ENCODE measurements around the gene PCBP3. TPM values are rescaled to one million over a fixed set of nuclear protein-coding genes. Genes with fewer than 3 reads are reported as not detected.
A peak's percentile ranks its signal among the peaks of the same experiment; 100 is the strongest.
"Not testable (repeated sequence)": the region's sequence is repeated elsewhere in the genome, so short reads cannot be mapped to it uniquely, and the experiment has no call there.

The PCBP3 gene
- total RNA-seq, 1 donor from 2014 or later, result 0.72 TPM

DNA sequence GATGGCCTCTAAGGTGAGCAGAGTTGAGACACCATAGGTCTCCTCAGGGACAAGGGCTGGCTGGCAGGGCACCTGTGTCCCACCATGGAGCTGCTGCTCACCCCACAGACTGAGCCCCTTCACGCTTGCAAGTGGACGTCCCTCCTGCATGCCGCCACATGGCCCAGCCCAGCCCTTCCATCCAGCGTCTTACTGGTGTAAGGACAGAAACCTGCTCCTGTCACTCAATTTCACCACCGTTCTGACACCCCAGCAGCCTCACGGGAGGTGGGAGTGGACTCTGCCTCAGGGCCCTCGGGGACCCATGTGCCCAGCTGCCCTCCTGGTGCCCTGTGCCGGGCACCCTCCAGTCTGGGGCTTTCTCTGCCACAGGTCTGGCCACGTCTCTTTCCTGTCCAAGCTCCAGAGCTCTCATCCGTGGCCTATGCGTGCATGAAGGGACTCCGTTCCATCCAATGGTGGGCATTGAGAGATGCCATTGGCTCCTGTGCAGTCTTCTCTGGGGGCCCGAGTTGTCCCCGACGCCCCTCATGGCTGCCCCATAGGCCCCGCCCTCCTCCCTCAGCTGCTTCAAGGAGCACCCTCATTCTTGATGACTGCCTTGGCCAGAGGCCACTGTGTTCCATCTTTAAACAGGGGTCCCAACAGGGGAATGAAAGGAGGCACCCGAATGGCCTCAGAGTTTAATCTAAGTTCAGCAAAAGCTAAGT, 295.4 kb downstream of the PCBP3 start:
- ATAC-seq, result no peak

DNA sequence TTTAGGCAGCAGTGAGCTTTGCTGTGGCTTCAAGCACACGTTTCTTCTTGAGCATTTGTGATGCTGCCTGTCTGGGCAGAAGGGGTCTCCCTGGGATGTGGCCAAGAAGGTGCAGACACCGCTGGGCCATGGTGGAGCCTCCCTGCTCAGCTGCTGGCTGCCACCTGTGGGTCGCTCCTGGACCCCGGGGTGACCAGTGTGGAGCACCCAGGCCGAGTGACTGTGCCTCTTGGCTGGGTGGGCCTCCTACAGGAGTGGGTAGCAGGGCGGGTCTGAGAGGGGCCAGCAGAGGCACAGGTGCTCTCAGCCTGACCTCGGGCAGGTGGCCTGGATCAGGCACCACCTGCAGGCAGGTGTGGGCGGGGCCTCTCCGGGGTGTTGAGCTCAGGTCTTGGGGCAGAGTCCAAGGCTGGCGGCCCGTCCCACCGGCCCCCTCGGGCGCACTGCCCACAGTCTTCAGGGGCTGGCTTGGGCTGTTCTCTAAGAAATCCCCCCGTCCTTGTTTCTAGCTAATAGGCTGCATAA, 296.1 kb downstream of the PCBP3 start:
- ATAC-seq, result no peak

DNA sequence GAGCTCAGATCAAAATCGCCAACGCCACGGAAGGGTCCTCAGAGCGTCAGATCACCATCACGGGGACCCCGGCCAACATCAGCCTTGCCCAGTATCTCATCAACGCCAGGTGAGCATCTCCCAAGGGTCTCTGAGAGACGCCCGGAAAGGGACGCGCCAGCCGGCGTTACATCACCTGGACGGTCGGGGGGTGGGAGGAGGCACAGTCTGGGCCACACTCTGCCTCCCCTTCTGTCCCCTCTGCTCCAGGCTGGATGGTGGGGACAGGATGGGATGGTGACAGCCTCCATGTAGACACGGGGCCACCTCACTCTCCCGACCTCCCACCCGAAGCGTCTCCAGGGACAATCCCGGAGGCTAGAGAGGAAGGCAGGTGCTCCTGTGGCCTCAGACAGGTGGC, 296.6 kb downstream of the PCBP3 start:
- no peak for ATAC-seq

DNA sequence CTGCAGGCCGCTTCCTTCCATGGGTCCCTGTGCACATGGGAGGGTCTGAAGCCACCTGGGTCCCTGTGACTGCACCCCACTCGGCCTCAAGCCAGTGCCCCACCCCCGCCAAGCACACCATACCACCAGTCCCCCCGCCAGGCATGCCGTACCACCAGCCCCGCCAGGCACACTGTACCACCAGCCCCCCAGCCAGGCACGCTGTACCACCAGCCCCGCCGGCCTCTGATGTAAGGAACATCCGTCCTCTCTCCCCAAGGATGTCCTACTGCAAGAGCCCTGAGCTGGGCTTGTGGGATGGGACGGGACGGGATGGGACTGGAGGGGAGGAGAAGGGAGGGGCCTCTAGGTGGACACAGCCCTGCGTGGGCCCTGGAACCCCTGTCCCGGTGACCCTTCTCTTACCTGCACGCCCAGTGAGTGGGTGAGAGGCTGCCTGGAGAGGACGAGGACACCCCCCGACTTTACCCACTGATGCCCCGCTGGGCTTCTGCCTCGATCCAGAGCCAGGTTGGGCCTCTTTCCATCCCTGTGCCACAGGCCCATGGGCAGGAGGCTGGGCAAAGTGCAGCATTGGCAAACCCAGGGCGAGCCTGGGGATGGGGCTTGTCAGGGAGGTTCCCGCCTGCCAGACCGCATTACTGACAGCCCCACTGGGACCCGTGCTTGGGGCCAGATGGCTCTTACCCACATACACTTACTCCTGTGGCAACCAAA, 297.3 kb downstream of the PCBP3 start:
- ATAC-seq, result no peak

DNA sequence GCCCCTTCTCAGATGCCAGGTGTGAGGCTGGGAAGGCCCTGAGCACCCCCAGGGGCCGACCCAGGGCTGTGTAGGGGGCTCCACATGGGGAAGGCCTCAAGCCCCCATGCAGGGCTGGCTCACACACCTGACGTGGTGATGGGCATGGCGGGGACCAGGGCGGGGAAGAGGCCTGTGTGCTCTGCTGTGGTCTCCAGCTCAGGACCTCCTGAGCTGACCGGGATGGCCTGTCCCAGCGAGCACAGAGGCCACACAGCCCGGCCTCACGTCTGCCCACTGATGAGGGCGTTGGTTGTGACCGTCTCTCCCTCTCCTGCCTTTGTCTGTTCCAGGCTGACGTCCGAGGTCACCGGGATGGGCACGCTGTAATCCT, 297.8 kb downstream of the PCBP3 start:
- ATAC-seq, result no peak

DNA sequence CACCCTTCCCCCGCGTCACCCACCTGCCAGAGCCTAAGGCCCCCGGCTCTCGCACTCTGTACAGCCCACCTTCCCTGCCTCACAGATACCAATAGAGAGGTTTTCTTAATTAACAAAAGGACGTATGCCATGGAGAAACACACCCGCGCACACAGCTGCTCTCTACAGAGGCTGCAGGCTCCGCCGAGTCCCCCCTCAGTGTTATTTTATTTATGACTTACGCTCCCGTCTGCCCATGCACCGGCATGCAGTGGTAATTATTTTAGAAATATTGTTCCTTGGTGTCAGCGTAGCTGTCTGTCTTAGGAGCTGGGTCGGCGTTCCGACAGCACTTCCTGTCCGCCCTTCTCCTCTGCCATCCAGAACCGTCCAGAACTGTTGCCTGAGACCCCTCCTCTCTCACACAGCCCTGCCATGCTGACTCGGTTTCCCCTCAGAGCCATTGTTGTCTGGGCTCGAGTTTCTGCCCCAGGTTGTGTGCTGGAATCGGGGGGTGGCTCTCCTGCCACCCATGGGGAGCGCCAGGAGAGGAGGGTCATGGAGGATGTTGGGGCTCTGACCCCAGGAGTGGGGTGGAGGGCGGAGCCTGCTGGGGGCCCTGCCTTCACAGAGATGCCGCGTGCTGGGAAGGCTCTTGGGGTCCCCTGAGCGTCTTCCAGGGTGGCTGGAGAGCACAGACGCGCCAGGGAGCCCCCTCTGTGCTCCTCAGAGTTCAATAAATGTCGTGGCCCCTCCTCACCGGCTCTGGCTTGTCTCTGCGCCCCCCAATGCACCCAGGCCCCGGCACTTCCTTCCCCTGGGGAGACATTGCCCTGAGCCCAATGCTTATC, 298.4 kb downstream of the PCBP3 start:
- ATAC-seq, result no peak

DNA sequence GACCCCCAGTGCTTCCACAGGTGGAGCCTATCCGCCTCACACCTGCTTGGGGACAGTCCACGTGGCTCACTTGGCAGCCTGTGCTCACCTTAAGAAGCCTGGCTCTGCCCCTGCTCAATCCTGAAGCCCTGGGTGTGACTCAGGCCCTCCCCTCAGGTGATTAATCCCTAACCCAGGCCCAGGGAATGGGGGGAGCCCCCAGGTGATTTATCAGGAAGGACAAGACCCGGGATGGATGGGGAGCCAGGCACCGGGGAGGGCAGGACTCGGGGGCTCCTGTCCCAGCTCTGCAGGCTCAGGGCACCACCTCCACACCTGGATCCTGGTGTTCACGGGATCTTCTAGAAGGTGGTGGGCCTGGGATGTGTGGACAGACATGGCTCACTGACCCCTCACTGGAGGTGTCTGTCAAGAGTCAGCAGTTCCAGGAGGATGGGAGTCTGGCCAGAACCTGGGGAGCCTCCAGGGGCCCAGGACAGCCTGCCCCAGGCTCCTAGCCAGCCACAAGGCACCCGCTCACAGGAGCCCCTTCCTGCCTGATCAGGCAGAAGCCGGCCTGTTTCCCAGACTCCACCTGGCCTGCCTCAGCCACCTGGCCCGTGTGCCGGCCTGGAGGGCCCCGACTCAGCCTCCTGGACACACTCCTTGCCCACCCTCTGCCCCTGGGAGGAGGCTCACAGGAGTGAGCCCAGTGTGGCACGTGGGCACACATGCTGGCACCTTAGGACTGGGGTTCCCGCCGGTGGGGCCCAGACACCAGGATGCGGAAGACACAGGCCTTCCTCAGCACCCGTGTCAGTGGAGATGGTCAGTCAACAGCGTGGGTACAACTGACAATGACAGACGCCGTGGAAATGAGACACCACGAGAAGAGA, 299.5 kb downstream of the PCBP3 start:
- no peak for ATAC-seq

DNA sequence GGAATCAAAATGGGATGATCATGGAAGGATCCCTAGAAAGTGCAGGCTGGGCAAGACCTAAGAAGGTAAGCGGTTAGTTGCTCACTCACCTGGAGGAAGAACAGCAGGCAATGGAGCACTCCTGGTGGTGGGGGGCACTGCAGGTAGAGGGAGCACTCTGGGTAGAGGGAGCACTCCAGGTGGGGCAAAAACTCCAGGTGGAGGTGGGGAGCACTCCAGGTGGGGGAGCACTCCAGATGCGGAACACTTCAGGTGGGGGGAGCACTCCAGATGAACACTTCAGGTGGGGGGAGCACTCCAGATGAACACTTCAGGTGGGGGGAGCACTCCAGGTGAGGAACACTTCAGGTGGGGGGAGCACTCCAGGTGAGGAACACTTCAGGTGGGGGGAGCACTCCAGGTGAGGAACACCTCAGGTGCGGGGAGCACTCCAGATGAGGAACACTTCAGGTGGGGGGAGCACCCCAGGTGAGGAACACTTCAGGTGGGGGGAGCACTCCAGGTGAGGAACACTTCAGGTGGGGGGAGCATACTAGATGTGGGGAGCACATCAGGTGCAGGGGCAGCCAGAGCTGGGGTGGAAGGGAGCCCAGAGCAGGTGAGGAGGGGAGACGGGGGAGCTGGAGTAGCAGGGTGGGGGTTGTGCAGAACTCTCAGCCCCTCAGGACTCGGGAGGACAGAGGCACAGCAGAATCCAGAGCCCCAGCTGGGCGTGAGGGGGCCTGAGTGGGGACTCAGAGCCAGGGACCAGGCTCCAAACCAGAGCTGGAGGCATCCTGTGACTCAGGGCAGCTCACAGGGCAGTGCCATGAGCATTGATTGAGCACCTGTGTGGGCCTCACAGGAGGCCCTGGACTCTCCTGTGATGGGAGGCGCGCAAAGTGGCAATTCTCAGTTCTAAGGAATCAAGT, 300.4 kb downstream of the PCBP3 start:
- ATAC-seq, result no peak

DNA sequence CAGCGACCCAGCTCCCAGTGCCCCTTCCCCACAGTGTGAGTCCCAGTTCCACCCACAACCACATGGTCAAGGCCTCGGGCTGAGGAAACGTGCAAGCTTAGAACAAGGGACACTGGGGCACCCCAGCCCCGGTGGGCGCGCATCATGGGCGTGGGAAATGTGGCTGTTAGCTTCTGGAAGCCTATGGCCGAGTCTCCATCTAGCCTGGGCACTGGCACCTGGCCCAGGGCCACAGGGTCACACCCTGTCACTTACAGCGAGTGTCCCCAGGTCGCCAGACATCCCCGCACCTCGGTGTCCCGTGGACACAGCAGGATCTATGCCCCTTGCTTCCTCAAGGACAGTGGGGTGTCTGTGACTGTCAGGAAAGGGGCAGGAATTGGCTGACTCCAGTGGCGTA, 301.1 kb downstream of the PCBP3 start:
- ATAC-seq, result no peak

DNA sequence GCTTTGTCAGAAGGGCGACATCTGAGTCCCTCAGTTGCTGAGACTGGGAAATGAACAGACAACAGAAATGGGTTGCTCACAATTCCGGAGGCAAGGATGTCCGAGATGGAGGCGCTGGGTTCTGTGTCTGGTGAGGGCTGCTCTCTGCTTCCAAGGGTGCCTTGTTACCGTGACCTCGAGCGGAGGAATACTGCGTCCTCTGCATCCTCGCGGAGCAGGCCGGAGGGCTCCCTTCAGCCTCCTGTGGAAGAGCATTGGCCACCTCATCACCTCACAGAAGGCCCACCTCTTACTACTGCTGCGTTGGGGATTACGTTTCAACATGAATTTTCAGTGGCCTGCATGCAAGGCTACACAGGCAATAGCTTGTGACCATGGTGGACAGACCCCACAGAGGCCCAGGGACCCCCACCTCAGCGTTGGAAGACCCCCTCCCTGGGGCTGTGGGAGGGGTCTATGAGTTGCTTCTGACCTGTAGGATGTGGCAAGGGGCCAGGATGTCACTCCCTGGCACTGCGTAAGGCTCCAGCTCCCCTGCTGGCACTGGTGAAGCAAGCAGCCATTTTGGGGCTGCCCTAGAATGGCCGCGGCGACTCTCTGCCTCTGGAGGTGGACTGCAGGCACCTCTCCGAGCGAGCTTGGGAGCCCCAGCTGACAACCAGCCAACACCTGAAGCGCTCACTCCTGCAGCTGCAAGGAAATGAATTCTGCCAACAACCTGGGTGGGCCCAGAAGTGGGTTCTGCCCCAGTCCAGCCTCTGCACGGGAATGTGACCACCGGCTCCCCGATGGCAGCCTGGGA, 301.7 kb downstream of the PCBP3 start:
- ATAC-seq, result no peak

DNA sequence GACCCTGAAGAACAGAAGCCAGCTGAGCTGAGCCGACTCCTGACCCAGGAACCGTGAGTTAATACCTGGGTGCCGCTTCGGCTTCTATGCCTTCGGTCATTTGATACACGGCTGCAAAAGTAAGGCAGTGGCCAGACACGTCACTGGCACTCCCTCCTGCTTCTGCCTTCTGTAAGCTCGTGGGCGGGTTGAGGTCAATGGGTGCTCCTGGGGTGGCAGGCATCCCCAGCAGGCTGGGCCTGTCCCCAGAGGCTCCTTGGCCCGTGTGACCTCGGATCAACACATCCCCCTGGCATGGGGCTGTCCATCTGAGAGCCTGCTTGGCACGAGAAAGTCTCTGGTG, 302.3 kb downstream of the PCBP3 start:
- no peak for ATAC-seq

DNA sequence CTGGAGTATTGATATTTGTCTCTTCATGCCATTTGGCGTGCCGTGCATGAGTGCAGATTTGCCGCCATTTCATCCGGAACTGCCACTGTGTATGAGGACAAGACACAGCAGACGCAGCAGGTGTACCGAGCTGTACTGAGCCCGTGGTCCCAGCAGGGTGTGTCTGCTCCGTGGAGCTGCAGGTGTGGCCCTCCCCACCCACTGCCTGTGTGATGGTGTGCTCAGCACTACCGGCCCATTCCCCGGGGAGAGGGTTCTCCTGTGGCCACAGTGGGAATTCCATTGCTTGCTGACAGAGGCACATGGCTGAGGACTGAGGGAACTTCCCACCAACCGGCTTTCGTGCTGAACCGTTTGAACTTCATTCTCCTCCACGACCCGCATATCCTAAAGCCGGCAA, 303.8 kb downstream of the PCBP3 start:
- no peak for ATAC-seq

DNA sequence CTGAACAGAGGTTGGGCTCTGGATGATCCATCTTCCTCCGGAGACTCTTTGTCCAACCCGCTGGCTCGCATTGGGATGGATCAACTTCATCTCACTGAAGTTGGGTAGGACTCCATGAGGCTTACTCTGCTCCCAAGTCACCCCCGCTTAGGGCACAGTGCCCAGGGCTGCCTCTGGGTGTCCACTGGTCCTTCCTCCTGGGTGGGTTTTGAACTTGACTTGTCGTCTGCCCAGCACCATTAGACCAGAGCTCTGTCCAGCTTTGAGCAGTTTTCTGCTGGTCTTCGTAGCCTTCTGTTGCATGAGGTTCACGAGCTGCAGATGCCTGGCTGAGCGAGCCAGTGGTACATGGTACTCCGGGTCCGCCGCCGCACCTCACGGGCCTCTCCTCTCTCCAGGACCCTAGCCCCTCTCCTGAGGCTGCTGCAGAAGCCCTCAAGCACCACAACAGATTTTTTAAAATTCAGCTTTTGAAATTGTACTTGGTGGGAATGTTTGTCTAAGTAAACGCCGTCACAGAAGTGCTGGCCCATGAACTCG, 304.3 kb downstream of the PCBP3 start:
- no peak for ATAC-seq

DNA sequence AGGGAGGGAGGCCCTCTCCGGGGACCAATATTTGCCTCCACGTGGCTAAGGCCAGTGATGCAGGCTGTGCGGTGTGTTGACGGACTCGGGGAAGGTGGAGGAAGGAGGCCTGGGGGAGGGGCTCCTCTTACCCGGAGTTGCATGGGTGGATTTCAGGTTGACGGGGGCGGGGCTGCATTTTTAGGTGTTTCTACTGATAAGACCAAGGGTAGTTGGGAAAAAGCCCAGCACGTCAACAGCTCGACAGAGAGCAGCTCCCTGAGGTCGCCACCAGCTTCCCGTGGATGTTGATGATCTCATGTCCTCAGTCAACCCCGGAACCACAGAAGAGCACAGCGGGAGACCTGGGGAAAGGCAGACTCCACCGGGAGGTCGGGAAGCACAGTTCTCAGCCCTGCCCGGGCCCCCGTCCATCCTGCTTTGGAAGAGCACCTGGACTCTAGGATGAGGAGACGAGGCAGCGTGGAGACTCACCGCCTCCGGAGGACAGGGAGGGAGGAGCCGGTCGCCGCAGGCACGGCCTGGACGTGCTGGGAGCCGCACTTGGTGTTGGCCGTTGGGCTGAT, 305.1 kb downstream of the PCBP3 start:
- peak; percentile 8 for ATAC-seq

DNA sequence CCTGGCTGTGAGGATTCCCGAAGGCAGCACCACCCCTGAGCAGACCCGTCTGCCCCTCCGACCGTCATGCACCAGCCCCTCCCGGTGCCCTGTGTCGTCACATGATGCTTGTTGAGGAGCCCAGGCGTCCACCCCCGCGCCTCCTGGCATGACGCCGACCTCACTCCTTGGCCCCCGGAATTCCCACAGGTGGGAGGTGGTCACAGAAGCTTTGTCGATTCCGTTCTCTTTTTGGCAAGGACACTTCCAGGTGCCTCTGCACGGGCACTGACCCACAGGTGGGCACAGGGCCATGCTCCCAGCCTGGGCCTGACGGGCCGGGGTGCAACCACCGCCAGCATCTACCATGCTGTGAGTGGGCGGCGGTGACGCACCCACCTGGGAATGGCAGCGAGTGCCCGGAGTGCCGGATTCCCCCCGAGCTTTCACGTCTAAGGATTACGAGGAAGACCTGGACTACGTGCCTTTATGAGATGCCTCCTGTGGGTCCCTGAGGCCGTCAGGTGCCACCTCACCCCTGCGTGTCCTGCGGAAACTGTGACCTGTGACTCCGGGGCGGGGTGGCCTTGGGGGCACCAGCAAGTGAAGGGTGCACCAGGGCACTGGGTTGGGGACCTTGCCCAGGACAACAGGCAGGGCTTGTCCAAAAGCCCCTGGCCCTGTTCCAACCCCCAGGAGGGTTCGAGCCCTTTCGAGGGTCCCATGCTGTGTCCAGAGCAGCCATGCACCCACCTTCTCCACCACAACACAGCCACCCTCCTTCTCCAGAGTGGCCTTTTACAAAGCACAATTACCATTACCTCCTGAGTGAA, 306.6 kb downstream of the PCBP3 start:
- no peak for ATAC-seq

DNA sequence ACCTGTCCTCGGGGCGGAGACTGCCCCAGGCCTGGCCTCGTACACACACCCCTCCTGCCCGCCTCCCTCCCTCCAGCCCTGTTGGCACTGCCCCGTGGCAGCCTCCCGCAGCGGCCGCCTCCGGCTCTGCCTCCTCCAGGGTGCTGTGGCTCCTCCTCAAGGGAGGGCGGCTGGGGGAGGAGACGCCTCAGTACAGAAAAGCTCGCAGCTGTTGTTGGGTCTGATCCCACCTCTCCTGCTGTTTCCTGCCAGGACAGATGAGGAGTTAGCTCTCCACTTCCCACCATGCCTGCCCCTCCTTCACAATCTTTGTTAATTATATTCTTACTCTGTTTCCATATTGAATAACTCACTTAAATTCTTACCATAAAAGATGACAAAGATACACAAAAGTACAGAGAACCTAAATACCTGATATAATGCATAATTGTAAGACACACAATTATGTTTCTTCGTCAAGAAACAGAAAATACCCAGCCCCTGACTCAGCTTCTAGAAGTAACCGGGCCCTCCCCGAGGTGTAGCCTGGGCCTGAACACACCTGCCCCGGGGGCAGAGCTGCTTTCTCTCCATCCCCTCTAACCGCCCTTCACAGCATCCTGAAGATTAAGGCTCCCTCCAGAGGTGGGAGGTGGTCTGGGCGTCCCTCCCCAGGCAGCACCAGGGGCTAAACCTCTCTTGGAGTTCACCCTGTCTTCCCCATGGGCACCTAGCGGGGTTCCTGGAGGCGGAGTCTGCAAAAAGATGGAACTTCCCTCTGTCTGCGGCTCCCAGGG, 307.4 kb downstream of the PCBP3 start:
- peak; percentile 62 for ATAC-seq

DNA sequence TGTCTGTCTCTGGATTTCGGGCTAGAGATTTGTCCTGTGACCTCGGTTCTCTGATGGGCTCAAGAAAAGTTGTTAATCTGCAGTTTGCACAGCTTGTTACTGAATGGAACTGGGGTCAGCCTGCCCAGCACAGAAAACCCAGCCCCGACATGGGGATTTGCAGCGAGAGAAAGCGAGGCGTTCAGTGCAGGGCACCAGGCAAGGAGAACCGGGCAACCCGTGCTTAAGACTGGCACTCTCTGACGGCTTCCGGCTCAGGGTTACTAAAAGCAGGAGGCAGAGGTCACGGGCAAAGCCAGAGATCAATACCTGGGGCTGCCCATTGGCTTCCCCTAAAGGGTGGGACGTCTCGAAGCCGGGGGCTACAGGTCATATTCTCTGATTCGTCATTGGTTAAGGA, 308.2 kb downstream of the PCBP3 start:
- ATAC-seq, result no peak

DNA sequence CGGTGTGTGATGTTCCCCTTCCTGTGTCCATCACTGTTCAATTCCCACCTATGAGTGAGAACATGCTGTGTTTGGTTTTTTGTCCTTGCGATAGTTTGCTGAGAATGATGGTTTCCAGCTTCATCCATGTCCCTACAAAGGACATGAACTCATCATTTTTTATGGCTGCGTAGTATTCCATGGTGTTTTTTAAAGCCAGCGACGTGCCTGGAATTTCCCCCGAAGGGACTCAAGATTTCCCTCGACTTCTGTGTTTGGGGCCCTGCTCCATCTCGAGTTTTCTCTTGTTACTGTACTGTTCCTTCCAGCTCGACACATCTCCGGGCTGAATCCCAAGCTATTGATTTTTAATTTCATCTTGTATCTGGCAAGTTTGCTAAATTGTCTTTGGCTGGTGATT, 309.0 kb downstream of the PCBP3 start:
- not testable (repeated sequence) for ATAC-seq

All from esophagus mucosa (tissue), 1 donor.